Tibial nerve (tissue), 4 donors: ENCODE measurements around the gene CPEB3.

ENCODE experiments used
- CTCF ChIP-seq, 5 experiments: fragments of 200-600 bp in 3 of 5; fragments of 450-650 bp in 2 of 5; sonication (generic) in 3 of 5; IDR thresholded peaks; one replicate each; pipeline ENCODE4 v1.5.1; 2016 to 2019; ENCODE audit warnings: antibody characterized with exemption in 5 of 5, mild to moderate bottlenecking in 3 of 5, moderate library complexity in 2 of 5
- EP300 ChIP-seq, 2 donors: sonication (generic); formaldehyde crosslinking; IDR thresholded peaks; one replicate each; pipeline ENCODE4 v1.6.1; 2017; ENCODE audit warnings: antibody characterized with exemption in 2 of 2, mild to moderate bottlenecking in 1 of 2

- TF ChIP-seq CTCF (IDR thresholded peaks at IDR 0.05): no peak
- TF ChIP-seq EP300 (IDR thresholded peaks at IDR 0.05): no peak
Observed at GRCh38 chr10:92052088-92052487, 238.8 kb downstream of the CPEB3 start.
